HG03378 (cell line): ENCODE measurements around the gene JAM2.
"Not testable (repeated sequence)": the region's sequence is repeated elsewhere in the genome, so short reads cannot be mapped to it uniquely, and the experiment has no call there.

Source experiments
- ATAC-seq: cut with Tn5 transposase; IDR thresholded peaks from one replicate; pipeline ENCODE4 v1.9.1; 2021; ENCODE audit warnings: mild to moderate bottlenecking, moderate library complexity; ENCODE audit not compliant: unreplicated experiment

JAM2 gene

GRCh38 chr21:25638660-25639550 is at the start of gene JAM2:
Gene JAM2, plus strand, starts transcription at chr21:25639258. Its CDS starts 564 bp downstream, at chr21:25639822.
- ATAC-seq = peak; percentile 31

DNA sequence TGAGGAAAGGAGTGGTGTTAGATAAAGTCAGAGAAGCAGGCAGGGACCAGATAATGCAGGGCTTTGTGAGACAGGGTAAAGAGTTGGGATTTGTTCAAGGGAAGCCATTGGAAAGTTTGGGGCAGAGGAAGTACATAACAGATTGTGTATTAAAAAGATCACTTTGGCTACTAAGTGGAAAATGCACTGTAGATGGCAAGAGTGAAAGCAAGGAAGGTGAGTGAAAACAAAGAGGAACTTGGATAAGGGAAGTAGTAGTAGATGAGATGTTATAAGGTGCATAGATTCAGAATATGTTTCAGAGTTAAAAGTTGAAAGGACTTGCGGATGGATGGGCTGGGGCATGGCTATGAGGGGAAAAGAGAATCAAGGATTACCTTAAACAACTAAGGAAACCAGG is 49.2 kb upstream of the JAM2 start:
- ATAC-seq = no peak

DNA sequence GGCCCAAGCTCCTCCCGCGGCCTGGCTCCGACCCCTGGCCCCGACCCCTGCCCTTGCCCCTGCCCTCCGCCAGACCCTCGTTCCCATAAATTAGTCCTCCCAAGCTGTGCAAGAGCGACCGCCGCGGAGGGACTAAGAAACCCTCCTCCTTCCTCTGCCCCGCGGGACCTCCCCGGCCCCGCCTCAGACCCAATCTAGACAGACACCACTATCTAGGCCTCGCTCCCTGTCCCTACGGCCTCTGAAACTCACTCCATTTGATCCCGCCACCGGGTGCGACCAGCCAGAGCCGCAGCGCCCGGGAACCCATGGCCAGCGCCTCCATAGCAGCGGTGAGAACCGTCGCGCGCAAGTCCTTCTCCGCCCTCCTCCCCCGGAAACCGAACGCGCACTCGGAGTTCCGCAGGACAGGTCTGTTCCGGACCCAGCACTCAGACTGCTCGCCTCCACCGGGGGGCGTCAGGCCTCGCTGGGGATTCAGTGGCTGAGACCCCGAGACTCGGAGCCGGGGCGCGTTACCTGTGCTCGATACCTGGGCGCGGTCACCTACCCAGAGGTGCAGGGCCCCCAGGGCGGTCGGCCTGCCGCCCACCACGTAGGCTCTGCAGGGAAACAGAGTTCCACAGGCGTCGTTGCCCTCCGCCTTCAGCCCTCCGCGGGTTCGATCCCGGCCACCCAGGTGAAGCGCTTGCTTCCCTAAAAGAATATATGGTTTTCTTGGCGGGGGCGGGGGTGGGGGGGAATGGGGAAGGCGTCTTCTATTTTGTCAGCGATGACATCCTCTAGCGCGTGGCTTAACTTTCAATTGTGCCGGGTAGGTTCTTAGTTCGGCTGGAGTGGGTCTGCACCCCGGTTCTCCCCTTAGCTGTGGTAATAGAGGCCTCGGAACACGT is 31.7 kb upstream of the JAM2 start, which contains the start of gene MRPL39:
MRPL39 (minus strand) TSS at position 331 of the 893 bp plus-strand sequence; CDS start at position 325, 6 bp downstream.
- ATAC-seq = peak; percentile 89

DNA sequence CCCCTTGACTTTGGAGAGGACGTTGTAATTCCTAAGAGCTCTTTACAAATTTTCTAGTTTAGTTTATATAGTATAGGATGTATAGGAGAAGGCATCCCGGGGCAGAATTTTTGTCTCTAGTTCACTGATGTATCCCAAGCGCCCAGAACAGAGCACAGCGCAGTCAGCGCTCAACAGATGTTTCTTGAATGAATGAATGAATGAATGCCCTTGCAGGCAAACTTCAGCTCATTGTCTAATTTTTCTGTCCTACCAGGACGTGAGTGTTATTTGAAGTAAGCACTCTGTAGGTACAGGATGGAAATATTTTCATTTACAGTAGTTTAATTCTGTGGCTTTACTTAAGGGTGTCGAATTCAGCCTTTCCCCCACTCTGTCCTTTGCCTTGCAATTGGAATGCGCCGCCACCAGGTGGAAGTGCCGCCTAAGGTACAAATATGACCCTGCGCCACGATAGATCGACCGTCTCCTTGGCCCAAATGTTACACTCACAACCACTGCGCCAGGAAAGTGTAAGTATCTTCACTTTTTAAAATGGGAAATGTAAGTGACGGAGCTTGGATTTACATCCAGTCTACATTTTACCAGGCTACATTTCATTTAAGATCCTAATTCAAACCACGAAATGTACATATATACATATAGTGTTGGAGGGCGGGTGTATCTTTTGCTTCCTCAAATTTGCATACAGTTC is 30.9 kb upstream of the JAM2 start:
- peak; percentile 86 for ATAC-seq

DNA sequence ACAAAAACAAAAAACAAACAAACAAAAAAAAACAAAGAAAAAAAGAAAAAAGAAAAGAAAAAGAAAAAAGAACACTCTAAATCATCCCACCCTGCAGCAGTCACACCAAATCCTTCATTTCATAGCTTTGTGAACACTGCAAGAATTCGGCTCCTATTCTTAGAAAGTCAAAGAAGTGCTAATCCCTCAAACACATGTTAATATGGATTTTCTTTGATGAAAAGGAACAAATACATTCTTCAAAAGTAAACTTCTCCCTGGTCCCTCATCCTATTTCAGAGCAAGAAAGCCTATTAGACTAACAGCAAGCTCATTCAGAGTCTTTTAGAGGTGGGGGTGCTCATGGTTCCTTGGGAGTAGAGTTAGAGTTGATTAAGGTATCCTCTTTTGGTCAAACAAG is 24.6 kb upstream of the JAM2 start:
- no peak for ATAC-seq

DNA sequence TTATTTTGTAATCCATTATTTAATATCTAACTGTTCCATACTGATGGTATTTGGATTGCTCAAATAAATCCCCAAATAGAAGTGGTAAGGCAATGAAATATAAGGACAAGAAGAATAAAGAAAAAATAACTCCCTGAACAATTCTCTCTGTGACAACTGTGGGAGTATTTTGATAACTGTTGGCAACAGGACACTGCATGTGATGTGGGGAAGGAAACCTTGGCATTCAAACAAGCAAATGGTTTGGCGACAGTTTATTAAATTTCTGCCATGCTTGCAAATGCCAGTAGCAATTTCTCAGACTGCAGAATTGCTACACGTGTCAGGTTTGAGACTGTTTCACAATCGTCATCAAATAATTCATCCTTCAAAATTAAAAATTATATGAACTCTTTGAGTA is 23.2 kb upstream of the JAM2 start:
- ATAC-seq = no peak

- no peak for ATAC-seq
Observed at GRCh38 chr21:25619198-25619597, 19.9 kb upstream of the JAM2 start.

DNA sequence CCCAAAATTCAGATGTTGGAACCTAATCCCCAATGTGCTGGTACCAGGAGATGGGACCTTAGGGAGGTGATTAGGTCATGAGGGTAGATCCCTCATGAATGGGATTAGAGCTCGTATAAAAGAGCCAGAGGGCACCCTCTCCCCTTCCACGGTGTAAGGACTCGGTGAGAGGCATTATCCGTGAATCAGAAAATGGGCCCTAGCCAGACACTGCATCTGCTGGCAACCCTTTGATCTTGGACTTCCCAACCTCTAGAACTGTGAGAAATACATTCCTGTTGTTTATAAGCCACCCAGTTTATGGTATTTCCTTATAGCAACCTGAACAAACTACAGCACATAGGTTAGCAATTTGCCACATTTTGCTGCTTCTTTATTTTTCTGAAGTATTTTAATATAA is 14.5 kb upstream of the JAM2 start:
- ATAC-seq = no peak

- ATAC-seq = no peak
Observed at GRCh38 chr21:25625036-25625435, 14.0 kb upstream of the JAM2 start.

DNA sequence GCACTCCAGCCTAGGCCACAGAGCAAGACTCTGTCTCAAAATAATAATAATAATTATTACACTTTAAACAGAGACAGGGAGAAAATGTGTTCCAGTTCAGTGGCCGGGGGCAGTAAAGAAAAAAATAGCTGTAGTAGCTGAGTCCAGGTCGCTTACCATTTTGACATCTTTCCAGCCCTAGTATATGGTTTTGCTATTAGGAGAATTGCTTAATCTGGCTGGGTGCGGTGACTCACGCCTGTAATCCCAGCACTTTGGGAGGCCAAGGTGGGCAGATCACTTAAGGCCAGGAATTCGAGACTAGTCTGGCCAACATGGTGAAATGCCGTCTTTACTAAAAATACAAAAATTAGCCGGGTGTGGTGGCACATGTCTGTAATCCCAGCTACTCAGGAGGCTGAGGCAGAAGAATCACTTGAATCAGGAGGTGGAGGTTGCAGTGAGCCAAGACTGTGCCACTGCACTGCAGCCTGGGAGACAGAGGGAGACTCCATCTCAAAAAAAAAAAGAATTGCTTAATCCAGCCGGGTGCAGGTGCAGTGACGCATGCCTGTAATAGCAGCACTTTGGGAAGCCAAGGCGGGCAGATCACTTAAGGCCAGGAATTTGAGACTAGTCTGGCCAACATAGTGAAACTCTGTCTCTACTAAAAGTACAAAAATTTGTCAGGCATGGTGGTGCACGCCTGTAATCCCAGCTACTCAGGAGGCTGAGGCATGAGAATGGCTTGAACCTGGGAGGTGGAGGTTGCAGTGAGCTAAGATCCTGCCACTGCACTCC is 13.1 kb upstream of the JAM2 start:
- not testable (repeated sequence) for ATAC-seq

GRCh38 chr21:25626757-25627156 is 12.3 kb upstream of the JAM2 start:
- no peak for ATAC-seq

GRCh38 chr21:25632296-25632695 is 6.8 kb upstream of the JAM2 start:
- ATAC-seq = no peak

- no peak for ATAC-seq
Observed at GRCh38 chr21:25635310-25635709, 3.7 kb upstream of the JAM2 start.

GRCh38 chr21:25636727-25637126 is 2.3 kb upstream of the JAM2 start:
- ATAC-seq = no peak

- no peak for ATAC-seq
Observed at GRCh38 chr21:25637851-25638659, 1.0 kb upstream of the JAM2 start.

DNA sequence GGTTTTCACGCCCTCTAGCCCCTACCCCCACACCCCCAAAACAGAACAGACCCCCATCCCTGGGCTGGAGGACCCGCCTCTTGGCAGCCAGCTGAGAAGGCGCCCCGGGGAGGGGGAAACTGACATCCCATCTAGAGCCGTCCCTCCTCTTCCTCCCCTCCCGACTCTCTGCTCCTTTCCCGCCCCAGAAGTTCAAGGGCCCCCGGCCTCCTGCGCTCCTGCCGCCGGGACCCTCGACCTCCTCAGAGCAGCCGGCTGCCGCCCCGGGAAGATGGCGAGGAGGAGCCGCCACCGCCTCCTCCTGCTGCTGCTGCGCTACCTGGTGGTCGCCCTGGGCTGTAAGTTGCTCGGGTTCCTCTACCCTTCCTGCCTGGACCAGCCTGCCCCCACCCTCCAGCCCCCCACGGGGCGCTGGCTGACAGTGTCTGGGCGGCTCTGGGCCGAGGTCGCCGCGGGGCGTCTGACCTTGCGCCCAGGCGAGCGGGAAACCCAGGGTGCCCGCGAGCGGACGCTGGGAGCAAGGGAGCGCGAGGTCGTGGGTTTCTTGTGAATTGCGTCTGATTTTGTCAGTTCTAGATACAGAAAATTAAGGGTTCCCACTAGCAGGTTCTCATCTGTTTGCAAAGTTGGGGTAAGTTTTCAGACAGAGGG is 618 bp downstream of the JAM2 start:
- ATAC-seq = peak; percentile 51

DNA sequence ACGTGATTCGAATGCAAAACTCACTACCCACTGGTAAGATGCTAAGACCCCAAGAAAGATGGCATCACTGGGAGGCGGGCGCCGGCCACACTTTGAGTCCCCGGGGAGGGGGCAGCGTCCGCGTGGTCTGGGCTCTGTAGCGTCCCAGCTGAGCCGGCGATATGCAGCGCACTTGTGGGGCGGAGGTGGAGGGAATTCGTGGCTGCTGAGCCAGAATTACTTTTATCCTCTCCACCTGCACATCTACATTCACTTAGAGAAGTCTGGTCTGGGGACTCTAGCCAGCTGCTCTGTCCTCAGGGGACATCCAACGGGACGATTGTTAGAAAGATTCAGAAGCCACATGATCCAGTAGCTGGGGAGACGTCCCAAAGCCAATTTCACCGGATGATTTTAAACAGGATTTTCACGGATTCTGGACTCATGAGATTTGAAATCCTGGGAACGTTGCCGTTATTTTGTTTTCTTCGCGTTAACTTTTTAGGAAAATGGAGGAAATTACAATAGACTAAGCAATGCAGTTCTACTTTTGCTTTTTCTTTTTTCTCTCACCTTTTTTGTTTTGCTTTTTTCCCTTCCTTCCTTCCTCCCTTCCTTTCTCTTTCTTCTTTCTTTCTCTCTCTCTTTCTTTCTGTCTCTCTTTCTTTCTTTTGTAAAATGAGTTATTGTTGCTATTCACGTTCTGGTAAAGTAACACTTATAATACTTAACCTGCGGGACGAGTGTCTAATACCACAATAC is 1.3 kb downstream of the JAM2 start:
- ATAC-seq = peak; percentile 26

DNA sequence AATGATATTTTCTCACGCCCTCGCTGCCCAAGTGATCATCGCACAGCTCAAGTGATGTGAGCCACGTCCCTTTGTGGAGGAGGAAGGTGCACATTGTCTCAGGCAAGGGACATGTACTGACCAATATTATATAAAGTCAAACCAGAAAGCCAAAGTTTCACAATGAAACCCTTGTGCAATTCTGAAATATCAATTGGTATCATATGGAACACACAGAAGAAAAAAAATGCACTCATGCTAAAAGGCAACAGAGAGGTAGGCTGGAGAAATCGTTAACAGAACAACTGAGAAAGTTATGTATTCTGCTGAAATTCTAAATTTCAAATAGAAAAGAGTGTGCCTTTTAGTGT is 1.9 kb downstream of the JAM2 start:
- ATAC-seq = no peak
